ENCODE data around the gene CEP72. TPM values are rescaled to one million over a fixed set of nuclear protein-coding genes. Genes with fewer than 3 reads are reported as not detected.
"Not testable (repeated sequence)": the region's sequence is repeated elsewhere in the genome, so short reads cannot be mapped to it uniquely, and the experiment has no call there.

CEP72 gene
- total RNA-seq, 1 donor from 2014 or later: 8.2 TPM

DNA sequence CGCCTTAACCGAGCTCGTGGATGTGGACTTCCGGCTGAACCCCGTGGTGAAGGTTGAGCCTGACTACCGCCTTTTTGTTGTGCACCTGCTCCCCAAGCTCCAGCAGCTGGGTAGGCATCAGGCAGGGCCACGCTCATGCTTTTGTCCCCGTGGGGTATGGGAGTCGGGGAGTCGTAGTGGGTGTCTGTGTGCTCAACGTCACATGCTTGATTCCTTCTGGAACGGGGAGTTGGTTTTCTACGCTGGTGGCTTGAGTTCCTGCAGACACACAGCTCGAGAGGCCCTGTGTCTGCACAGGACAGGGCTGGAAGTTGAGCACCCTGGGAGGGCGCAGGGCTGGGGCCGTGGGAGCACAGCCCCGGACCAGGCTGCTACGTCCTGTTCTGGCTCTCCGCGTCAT lies 8.0 kb downstream of the CEP72 start:
- ATAC-seq: no peak

- no peak for ATAC-seq
Observed at GRCh38 chr5:620586-621180, 8.5 kb downstream of the CEP72 start.

DNA sequence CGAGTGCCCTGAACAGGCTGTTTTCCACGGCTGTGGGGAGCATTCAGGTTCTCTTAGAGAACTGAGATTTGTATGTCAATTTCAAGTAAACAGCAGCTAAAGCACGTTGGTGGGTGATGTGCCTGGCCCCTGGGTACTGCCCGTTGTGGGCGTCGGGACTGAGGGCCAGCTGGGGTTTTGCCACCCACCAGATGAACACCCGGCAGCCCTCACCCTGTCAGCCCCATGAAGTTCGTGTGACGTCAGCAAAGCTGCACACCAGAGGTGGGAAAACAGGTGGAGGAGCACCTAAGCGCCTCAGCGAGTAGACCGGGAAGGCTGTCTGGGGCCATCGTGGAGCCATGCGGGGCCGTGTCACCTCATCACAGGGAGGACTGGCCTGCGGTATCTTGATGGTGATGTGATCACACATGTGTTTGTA lies 9.2 kb downstream of the CEP72 start:
- ATAC-seq: no peak

DNA sequence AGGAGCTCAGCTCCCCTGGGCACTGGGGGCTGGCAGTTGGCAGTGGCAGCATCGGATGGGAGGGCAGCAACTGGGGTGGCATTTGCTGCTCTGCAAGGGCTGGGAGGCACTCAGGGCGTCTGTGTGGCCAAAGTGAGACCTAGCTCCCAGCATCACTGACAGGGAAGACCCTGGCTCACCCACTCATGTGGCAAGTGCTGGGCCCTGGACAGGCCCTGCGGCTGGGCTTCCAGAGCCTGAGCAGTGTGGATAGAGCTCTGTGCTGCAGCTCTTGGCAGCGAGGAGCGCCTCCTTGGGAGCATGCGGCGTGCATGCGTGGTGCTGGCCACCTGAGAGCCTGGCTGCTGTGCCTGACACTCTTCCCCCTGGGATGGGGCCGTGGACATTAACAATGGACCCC lies 10.2 kb downstream of the CEP72 start:
- ATAC-seq: peak; percentile 28

- no peak for ATAC-seq
Observed at GRCh38 chr5:622946-623522, 10.9 kb downstream of the CEP72 start.

GRCh38 chr5:623531-623930 lies 11.4 kb downstream of the CEP72 start:
- ATAC-seq: no peak

DNA sequence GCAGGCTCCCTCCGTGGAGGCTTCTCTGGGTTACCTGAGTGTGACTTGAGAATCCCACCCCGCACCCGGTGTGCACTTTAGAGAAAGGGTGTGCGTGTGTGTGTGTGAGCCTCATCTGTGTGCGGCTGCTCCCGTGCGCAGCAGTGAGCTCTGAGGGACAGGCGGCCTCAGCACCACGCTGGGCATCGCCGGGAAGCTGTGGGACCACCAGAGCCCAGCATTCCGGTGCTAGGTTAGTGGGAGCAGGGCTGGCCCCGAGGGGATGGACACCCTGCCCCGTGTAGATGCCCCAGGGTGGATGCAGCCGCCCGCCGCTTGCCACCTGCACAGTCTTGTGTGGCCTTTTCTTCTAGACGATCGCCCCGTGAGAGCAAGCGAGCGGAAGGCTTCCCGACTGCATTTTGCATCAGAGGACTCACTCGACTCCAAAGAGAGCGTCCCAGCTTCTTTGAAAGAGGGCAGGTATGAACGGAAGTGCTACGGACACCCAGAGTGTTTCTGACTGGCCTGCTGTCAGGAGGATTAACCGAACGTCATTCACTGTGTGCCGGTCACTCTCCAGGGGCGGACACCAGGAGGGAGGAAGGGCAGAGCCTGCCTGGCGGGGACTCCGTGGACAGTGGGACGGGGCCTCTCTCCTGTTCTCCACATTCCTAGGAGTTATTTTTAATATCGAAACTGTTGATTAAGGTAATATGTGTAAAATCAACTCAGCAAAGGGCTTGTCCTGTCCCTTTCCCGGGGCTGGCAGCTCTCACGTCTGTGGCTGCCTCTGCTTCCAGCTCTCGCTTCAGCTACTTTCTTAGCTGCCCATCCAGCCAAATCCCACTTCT lies 12.2 kb downstream of the CEP72 start:
- no peak for ATAC-seq

DNA sequence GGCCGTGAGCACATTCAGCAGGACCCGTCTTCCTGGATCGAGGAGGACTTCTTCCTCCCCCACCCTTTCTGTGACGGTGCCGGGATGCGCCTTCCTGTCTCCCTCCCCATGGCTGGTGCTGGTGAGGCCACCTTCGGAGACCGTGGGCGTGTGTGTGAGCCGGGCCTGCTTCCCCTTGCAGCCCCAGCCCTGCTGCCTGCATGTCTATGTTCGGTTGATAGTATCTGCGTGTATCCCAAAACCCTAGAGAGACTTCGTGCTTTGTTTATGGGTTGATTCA lies 12.8 kb downstream of the CEP72 start:
- ATAC-seq: no peak

- no peak for ATAC-seq
Observed at GRCh38 chr5:625516-625915, 13.4 kb downstream of the CEP72 start.

- ATAC-seq: no peak
Observed at GRCh38 chr5:626850-627249, 14.7 kb downstream of the CEP72 start.

DNA sequence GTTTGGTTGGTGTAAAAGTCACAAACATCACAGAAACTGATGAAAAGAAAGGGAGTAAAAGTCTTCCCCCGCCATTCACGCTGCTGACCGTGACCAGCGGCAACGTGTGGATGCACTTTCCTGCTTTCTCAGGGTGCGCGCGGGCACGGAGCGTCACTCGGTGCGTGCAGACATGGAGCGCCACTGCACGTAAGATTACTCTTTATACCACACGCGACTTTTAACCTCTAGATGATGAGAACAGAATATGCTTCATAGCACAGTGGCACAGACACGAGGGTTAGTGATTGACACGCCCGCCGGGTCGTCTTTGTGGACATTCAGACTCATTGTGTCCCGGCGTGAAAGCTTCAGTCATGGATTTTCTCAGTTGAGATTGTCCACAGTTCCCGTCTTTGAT lies 15.7 kb downstream of the CEP72 start:
- no peak for ATAC-seq

DNA sequence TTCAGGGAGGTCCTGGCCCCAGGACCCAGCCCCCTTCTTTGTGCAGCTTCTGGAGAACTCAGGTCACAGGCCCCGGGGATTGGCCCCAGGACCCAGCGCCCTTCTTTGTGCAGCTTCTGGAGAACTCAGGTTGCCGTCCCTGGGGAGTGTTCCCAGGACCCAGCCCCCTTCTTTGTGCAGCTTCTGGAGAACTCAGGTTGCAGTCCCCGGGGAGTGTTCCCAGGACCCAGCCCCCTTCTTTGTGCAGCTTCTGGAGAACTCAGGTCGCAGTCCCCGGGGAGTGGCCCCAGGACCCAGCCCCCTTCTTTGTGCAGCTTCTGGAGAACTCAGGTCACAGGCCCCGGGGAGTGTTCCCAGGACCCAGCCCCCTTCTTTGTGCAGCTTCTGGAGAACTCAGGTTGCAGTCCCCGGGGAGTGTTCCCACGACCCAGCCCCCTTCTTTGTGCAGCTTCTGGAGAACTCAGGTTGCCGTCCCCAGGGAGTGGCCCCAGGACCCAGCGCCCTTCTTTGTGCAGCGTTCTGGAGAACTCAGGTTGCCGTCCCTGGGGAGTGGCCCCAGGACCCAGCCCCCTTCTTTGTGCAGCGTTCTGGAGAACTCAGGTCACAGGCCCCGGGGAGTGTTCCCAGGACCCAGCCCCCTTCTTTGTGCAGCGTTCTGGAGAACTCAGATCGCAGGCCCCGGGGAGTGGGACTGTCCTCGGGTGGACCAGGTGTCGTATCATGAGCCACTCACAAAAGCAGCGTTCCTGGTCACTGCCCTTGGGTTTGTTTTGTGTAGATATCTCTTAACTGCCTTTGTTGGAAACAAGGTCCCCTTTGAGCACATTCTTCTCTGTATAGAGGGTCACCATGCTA lies 16.4 kb downstream of the CEP72 start:
- ATAC-seq: not testable (repeated sequence)

DNA sequence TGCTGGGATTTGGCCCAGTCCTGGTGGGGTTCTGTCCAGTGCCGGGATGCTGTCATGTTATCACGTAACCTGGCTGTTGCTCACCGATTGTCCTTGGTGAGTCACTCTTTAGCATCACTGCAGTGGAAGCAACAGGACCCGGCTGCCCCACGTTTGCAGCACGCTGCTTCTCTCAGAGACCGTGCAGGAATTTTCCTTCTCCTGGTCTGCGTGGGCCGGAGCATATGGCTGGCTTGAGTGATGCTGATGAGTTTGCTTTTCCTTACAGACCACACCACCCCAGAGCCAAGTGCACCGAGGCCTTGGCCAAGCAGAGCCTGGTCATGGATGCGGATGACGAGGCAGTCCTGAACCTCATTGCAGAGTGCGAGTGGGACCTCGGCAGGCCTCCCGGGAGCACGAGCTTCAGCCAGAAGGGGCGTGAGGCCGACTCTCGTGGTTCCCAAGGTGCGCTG lies 21.4 kb downstream of the CEP72 start:
- ATAC-seq: no peak

- no peak for ATAC-seq
Observed at GRCh38 chr5:634191-634590, 22.1 kb downstream of the CEP72 start.

DNA sequence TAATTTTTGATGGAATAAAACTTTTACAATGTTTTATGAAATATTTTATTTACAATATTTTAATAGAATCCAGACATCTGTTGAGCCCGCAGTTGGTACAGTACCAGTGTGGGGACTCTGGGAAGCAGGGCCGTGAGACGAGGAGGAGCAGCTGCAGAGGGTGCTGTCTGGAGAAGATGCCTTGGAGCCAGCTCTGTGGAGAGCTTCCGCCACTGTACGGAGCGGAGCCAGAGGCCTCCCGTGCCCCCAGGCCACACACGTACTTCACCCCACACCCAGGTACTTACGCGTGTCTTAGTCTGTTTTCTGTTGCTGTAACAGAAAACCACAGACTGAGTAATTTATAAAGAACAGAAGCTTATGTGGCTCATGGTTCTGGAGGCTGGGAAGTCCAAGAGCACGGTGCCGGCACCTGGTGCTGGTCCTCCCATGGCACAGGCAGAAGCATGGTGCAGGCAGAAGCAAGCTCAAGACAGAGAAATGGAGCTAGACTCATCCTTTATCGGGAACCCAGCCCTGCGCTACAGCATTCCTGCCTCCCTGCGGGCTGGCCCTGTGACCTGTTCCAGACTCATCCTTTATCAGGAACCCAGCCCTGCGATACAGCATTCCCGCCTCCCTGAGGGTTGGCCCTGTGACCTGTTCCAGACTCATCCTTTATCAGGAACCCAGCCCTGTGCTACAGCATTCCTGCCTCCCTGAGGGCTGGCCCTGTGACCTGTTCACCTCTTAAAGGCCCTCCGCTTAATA lies 23.3 kb downstream of the CEP72 start:
- ATAC-seq: no peak

GRCh38 chr5:636951-637350 lies 24.8 kb downstream of the CEP72 start:
- no peak for ATAC-seq

- no peak for ATAC-seq
Observed at GRCh38 chr5:637581-638450, 25.7 kb downstream of the CEP72 start.

- no peak for ATAC-seq
Observed at GRCh38 chr5:638501-639252, 26.5 kb downstream of the CEP72 start.

- ATAC-seq: no peak
Observed at GRCh38 chr5:639253-639530, 27.1 kb downstream of the CEP72 start.

DNA sequence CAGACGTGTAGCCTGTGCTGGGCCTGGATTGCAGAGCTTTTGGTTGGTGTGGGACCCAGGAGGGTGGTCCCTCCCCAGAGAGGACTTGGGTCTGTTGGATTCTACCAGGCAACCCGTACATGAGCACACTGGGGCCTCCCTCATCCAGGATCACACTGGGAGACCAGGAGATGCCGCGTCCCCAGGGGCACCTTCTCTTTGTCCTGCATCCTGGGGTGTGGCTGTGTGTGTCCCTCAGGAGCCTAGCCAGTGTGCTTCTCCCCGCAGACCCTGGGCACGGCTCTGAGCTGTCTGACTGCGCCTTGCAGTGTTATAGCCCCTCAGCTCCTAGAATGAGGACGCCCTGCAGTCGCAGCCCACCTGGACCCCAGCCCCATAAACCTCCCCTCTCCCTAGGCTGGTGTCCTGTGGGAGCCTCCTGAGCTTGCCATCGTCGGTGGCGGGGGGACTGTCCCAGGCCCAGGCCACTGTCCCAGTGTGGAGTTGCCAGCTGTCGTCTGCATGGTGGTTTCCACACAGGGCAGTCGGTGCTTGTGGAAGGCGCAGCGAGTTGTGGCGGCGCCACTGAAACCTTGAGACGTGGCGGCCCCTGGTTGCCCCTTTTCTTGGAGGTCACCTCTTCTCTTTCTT lies 27.6 kb downstream of the CEP72 start:
- no peak for ATAC-seq

Data from esophagus mucosa (tissue), 1 donor.